RWPE1 (cell line): ENCODE data around the gene KDM5A.

Experiments
- CTCF ChIA-PET: fragments of 350-600 bp; sonication (Branson Sonifier 250); formaldehyde crosslinking; extraction: SDS; loops from one replicate; lab custom pipeline; 2021; lab: Yijun Ruan, JAX
- POLR2A ChIA-PET: fragments of 400-600 bp; formaldehyde crosslinking; extraction: SDS; loops from one replicate; lab custom pipeline; 2020; ENCODE audit warnings: antibody characterized with exemption; ENCODE audit not compliant: low non-redundant PET; lab: Yijun Ruan, JAX
- DNase-seq: peaks from one replicate; pipeline ENCODE4 v3.0.0; 2012; ENCODE audit warnings: low spot score
- H3K27ac ChIP-seq: fragments of 450-650 bp; 2 replicates; pipeline ENCODE4 v1.5.1; 2017
- CTCF ChIP-seq: fragments of 450-650 bp; conservative IDR thresholded peaks from 2 replicates; pipeline ENCODE4 v1.5.1; 2017; ENCODE audit warnings: low read depth, mild to moderate bottlenecking

KDM5A gene

GRCh38 chr12:233615-233968 is 155.5 kb downstream of the KDM5A start:
- no peak for TF ChIP-seq CTCF
- no peak overlapping the region for H3K27ac ChIP-seq

GRCh38 chr12:232731-233614 is 156.1 kb downstream of the KDM5A start:
- CTCF ChIA-PET: interaction anchor here (0.6 to 1.0 kb wide), 3 partner anchors 9 to 53 kb away, joined by 3 to 6 read pairs (median 5); no protein-coding TSS in a partner anchor
- TF ChIP-seq CTCF: no peak
- DNase-seq: no peak
- POLR2A ChIA-PET: no interaction called here
- no peak overlapping the region for H3K27ac ChIP-seq

More at GRCh38 chr12:233615-233968, 155.5 kb downstream of the KDM5A start:
- ChIA-PET POLR2A (no interaction called here), CTCF (no interaction called here)
- DNase-seq: no peak

GRCh38 chr12:230925-231671 is 158.0 kb downstream of the KDM5A start:
- TF ChIP-seq CTCF: no peak
- no peak overlapping the region for H3K27ac ChIP-seq
- no peak for DNase-seq
- ChIA-PET CTCF (no interaction called here), POLR2A (no interaction called here)
